Ovary (tissue), 3 donors: ENCODE measurements around the gene IL1RAPL2.

ENCODE experiments used
- CTCF ChIP-seq, 3 donors: fragments of 450-650 bp in 2 of 3; fragments of 200-600 bp in 1 of 3; IDR thresholded peaks; one replicate each; pipeline versions ENCODE4 v1.5.1 to v1.8.0; 2016 to 2022; ENCODE audit warnings: antibody characterized with exemption in 3 of 3, mild to moderate bottlenecking in 1 of 3
- POLR2A ChIP-seq: fragments of 450-650 bp; IDR thresholded peaks from one replicate; pipeline ENCODE4 v1.6.1; 2017; ENCODE audit warnings: antibody characterized with exemption, mild to moderate bottlenecking, moderate library complexity
- donor health status: DM: no; HTN: no; CAD: no.

- TF ChIP-seq CTCF (IDR thresholded peaks at IDR 0.05) = no peak
- no peak for TF ChIP-seq POLR2A
These were observed 421.1 kb downstream of the IL1RAPL2 start for GRCh38 chrX:104987063-104987462.
